Measurements from ENCODE around the gene DHRS3.

GRCh38 chr1:12619792-12620487 lies 1.9 kb upstream of the DHRS3 start:
- TF ChIP-seq POLR2A (IDR thresholded peaks at IDR 0.05) (no peak), CTCF (IDR thresholded peaks at IDR 0.05) (peak; percentile 85 to 98 (median 88))

All from vagina (tissue), 2 donors.